CD4-positive, alpha-beta T cell treated with Interleukin-4 for 4 hours (primary cell): ENCODE data around the gene HECTD2.
"Not testable (repeated sequence)": the region's sequence is repeated elsewhere in the genome, so short reads cannot be mapped to it uniquely, and the experiment has no call there.

Experiments used
- DNase-seq: peaks from one replicate; pipeline ENCODE4 v3.0.0-alpha.2; 2020

Gene HECTD2

DNA sequence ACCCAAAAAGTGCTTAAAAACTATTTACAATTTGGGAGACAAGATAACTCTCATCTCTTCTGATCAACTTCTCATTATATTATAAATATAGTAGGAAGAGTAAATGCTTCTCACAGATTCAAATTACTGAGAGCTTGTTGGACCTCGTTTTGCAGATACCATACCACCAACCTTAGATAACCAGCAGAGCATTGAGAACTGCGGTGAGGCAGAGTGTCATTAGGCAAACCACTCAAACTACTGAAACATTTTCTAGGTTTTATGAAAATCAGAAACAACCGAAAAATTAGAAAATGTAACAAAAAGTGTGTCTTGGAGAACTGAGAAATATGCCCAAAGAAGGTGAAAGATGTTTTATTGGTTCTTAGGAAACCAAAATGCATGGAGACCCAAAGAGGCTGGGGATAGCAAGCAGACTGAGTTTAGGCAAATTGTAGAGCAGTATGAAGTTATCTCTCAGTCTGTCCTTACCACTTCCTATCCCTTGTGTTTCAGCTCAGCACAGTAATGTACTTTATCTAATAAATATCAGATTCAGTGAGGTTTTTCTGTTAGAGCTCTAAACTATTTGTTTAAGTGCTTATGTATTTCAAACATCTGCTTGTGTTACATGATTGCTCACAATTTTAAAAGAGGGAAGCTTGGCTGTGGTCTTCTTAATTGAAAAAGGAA, 77.9 kb downstream of the HECTD2 start:
- no peak for DNase-seq

DNA sequence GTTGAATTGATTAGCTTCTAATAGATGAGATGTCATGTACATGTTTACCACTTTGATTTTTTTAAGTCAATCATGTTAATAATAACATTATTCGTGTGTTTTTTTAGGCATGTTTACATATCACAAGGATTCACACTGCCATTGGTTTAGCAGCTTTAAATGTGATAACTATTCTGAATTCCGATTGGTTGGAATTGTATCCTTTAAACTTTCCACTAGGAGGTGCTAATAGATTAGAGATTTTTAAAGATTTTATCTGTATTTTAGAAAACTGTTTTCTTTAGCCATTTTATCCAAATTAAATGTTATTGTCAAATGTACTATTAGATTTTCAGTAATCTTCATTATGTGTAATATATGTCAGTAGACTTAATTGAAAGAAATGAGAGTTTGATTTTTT, 83.2 kb downstream of the HECTD2 start:
- no peak for DNase-seq

DNA sequence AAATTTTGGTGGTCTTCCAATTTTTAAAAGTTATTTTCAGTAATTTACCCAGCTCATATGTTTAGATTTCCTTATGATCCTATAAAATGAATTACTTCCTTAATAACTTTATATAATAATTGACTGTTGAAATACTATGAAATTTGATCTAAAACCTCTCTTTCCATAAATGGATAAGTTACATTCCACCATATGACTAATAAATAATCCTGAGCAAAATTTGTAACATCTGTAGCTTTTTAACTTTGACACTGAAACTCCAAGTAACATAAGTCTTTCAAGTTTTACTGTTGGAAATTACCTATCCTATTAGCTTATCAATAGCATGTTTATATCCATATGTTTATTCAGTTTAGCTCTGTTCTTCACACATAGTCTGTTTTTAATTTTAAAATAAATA, 85.3 kb downstream of the HECTD2 start:
- no peak for DNase-seq

DNA sequence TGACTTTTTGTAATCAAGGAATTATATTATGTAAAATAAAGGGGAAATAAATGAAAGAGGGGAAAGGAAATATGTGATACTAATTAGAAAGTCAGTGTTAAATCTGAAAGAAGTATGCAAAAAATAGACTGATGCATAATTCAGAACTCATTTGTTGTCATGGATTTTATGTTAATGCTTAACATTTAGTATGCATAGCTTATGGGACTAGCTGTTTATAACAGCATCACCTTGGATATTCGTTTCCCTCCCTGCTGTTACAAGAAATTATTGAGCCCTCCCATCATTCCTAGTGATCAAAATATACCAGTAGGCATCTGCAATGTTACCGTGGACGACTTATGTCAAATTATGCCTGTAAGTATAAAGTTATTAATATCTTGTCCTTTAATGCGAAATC, 85.9 kb downstream of the HECTD2 start:
- no peak for DNase-seq

DNA sequence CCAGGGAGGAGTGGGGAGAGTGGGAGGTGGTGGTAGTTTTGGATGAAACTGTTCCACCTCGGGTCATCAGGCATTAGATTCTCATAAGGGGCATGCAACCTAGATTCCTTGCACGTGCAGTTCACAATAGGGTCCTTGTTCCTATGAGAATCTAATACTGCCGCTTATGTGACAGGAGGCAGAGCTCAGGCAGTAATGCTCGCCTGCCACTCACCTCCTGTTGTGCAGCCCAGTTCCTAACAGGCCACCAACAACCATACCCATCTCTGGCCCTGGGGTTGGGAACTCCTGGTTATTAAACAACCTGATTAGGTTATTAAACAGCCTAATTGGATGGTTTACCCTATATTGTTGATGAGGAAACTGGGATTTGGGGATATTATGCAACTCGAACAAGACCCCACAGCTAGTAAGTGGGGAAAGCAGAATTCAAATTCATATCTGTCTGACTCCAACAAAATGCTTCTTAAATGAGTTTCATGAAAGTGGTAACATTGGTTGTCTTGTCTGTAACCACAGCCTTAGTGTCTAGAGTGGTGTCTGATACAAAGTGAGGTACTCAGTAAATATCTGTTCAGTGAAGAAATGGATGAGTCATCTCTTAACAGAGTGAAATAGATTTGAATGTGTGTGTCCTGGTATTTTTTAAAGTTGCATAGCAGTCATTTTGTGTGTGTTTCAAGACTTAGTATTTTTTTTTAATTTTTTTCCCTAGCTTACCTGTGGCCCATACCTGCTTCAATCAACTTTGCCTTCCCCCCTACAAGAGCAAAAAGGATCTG, 101.6 kb downstream of the HECTD2 start:
- no peak for DNase-seq

DNA sequence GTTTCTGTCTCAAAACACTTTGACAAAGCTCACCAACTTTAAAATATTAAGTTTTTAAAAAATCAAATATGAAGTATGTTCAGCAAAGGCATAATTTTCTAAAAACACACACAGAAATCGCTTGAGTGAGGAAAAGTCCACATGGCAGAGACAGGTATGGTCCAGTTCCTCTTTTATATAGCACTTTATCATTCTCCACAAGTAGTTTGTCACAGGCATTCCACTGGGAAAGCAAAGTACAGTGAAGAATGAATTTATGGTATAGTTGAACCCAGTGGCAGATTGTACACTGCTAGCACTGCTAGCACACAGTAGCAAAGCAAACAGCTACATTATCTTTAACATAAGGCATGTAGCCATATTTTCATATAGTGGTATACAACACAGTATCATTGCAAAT, 102.3 kb downstream of the HECTD2 start:
- DNase-seq: no peak

DNA sequence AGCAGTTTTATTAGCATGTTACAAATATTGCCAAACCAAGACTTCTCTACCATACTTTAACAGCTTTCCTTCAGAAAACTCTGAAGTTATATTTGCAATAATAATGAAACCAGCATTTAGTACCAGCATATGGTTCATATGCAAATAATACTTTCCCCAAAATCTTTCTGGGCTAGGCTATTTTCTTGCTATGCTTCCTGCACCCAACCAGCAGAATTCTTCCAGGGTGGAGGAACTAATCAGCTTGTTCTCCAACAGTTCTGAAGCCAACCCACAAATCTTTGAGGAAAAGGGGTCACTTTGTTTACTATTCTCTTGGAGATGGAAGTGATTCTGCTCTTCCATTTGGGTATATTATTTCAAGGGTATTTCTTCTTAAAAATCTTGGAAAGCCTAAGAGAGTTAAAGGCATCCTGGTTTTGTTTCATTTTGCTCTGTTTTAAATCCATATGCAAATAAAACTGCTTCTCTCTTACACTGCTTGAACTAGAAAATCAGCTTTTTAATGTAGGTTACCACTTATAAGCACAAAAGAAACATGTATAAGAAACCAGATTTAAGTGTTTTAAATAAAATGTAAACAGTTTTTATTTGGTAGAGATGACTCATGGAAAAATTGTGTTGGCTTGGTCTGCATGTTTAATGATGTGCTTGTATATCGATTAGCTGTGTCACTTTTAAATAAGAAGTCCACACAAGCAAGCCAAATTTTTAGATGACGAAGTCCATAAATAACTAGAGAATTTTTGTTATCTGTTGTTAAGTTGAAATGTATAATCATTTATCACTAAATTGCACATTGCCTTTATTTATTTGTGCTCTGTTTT, 103.7 kb downstream of the HECTD2 start:
- DNase-seq: no peak

DNA sequence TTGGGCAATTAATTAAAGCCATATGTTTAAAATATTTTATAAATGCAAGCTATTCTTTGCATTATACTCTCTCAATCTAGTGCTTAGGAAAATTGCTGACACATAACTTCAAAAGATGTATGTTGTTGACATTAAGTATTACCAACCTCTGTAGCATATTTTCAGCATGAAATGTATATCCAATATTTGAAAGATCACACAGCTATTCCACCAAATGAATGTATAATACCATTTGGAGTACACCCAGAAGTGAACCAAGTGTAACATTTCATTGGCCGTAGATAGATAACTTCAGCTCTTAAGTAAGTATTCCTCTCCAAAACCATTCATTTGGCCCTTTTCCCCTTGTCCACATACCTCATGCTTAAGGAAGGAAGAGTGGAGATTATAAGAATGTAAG, 104.6 kb downstream of the HECTD2 start:
- DNase-seq: no peak

DNA sequence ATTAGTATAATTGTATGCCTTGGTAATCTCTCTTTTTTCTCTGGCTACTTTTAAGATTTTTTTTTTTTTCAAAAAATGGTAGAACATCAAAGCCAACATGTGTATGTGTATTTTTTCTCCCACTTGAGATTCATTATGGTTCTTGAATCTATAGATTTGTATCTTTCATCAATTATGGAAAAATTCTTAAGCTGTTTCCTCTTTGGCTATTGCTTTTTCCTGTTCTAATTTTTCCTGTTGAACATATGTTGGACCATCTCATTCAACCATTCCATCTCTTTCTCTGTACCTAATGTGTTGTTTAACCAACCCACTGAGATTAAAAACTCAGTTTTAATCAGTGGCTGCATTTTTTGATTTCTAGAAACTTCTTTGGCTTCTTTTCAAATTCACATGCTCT, 107.2 kb downstream of the HECTD2 start:
- no peak for DNase-seq

DNA sequence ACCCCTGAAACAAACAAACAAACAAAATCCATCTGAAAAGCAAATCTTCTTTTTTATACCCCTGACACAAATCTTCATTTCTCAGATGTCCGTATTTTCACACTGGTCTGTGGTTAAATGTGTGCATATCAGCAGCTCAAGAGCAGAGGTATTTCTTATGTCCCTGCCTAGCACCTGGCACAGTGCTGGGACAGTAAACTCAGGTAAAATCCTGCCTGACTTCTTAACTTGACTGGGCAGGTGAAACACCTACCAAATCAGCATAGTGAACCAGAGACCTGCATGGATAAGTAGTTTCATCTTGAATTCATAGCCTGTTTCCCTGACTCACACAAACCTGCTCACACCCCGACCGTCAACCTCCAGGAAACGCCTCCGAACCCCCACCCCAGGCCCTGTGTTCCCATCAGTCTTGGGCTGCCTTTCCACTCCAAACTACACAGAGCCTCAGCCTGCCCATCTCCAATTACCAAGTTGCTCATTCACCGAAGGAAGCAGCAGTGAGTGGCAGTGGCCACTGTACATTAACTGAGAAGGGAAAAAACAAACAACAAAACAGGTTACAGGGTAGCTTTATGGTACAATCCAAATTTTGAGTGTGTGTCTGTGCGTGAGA, 109.9 kb downstream of the HECTD2 start:
- no peak for DNase-seq

DNA sequence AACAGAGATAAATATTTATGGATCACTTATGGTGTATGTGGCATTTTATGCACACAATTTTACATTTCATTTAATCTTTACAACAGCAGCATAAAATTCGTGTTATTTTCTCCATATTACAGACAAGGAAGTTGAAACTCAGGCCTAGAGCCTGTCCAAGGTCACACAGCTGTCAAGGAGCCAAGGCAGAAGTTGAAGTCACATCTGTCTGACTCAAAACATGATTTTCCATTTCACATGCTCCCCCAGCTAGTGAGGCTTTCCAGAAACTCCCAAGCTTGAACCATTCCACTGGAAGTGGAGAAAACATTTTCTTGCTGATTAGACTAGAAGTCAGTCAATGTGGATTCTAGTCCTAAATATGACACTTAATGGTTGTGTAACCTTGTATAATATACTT, 110.5 kb downstream of the HECTD2 start:
- no peak for DNase-seq

DNA sequence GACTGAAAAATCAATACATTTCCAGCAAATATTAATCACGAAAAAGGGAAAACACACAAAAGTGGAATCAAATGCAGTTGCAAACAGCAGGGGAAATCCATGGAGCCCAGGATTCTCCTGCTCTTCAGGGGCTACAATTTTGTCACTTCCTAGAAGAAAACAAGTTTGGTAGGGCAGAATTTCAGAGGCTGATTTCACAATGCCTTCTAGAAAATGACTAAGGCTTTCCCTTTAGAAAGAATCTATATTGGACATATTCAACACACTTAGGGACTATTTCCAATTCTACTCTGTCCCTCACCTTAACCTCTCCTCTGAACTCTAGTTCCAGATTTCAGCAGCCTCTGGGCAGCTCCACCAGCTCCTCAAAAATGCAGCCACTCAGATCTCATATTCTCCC, 111.3 kb downstream of the HECTD2 start:
- no peak for DNase-seq

DNA sequence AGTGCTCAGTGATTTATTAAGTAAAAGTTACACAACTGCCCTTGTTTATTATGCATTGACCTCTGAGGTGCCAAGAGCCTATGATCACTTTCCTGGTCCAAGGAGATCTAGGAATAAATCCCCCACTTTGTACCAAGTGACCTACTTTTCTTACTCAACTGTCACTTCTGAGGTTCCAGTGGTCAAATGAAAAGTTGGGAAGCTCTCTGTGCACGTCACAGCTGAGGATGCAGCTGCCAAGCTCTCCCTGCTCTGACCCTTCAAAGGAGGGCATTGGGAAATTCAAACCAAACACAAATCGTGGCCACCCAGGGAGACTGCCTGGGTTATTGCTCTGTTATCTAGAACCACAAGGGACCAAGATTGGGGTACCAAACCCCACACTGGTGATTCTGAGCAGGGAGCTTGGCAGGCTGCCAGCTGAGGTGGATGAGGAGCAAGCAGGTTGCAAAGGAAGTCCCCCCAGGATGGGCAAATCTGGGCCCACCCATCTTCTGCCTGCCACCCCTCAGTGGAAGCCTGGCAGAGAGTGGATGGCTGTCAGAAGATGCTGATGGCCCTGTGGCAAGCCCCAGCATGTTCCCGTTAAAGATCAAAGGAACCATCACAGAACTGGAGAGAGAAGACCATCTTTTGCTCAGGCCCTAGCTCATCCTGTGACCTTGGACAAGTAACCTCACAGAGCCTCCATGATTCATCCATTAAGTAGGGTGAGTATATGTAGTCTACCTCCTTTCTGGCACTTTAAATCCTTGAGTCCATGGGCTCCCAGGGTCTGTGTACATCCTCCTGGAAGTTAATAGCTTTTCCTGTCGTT, 116.0 kb downstream of the HECTD2 start:
- no peak for DNase-seq

DNA sequence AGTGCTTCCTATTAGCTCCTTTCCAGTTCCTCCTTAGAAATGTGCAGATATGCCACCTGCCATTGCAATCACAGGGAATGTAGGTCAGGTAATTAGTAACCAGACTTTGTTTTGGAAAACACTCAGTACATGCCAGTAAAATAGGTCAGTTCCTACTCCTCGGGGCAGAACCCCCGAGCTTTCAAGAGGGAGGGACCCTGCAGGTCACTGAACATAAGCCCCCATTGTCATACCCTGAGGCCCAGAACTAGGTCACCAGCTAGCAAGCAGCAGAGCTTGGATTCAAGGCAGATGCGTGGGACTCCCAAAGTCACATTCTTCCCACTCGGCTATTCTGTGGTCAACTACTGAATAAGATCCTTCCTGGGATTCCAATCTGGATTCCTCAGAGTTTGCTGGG, 117.9 kb downstream of the HECTD2 start:
- DNase-seq: no peak

DNA sequence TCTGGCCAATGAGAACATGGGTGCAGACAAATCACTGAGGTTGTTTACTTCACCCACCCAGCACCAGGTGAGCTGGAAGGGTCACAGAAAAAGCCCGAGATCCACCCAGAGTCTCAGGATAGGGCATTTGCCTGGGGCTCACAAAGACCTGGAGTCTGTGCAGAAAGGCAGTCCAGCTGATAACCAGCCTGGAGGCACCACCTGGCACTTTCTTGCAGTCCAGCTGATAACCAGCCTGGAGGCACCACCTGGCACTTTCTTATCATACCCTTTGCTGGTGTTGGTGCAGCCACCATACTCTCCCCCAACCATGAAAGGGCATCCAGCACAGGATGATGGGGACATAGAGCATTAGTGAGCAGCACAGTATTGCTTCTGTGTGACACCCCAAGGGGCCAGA, 118.6 kb downstream of the HECTD2 start:
- DNase-seq: no peak

DNA sequence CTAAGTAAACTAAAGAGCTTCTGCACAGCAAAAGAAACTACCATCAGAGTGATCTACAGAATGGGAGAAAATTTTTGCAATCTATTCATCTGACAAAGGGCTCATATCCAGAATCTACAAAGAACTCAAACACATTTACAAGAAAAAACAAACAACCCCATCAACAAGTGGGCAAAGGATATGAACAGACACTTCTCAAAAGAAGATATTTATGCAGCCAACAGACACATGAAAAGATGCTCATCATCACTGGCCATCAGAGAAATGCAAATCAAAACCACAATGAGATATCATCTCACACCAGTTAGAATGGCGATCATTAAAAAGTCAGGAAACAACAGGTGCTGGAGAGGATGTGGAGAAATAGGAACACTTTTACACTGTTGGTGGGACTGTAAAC, 124.6 kb downstream of the HECTD2 start:
- not testable (repeated sequence) for DNase-seq

DNA sequence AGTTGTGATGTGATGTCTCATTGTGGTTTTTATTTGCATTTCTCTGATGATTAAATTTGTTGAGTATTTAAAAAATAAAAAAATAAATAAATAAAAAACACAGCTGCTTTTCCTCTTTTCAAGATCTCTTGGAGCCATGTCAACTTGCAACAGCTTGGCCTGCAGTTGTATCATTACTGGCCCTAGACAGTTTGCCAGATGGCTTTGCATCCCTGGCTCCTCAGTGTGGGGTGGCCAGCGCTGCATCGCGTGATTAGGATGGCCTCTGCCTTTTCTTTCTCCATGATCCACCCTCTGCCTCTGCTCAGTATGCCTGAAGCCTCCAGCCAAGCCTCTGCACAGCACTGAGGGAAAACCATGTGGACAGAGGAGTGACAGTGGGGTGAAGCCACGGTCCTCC, 126.0 kb downstream of the HECTD2 start:
- no peak for DNase-seq

DNA sequence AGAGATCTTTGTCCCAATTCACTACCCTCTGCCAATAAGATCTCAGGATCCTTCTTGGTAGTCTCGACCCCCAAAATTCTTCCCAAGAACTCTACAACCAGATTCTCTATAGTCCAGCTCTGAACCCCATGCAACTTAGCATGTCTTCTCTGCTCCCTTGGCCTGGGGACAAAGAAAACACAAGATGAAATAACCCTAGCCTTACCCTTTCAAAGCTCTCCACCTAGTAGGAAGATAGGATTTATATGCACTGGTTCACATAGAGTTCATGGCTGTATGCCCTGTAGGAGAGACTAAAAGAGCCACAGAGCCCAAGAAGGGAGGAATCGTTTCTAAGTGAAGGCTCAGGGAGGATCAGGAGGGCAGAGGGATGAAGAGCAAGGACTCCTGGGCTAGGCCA, 126.6 kb downstream of the HECTD2 start:
- no peak for DNase-seq

DNA sequence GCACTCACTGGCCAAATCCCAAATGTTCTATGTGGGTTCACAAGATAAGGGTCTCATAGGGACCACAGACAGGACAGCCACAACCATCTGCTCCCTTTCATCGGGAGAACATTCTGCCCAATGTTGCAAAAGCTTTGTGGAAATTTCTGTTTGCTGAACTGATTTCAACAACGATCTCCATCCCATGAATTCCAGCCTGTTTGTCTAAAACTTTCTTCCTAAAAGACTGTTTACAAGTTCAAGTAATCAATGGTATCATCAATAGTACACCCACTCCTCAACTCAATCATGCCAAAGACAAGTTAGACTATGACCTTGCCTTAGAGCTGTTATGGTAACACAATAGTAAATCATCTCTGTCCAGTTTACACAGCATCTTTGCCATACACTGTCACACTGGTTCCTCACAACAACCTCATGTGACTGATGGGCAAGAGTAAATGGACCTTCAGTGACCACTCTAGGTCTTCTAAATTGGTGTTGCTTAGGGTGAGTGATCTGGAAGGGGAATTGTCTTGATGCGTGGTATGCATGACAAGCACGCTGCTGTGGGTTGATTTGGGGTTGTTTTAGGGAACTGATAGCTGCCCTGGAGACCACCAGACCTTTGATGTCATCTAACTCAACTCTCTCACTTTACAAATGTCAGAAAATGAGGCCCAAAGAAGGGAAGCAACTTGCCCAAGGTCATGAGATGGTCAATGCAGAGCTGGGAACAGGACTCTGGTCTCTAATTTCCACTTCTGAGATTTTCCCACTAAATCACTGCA, 127.7 kb downstream of the HECTD2 start:
- DNase-seq: no peak

DNA sequence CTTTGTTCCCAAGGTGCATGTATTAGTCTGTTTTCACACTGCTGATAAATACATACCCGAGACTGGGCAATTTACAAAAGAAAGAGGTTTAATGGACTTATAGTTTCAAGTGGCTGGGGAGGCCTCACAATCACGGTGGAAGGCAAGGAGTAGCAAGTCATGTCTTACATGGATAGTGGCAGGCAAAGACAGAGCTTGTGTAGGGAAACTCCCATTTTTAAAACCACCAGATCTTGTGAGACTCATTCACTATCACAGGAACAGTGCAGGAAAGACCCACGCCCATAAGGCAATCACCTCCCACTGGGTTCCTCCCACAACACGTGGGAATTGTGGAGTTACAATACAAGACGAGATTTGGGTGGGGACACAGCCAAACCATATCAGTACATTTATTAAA, 129.8 kb downstream of the HECTD2 start:
- no peak for DNase-seq

DNA sequence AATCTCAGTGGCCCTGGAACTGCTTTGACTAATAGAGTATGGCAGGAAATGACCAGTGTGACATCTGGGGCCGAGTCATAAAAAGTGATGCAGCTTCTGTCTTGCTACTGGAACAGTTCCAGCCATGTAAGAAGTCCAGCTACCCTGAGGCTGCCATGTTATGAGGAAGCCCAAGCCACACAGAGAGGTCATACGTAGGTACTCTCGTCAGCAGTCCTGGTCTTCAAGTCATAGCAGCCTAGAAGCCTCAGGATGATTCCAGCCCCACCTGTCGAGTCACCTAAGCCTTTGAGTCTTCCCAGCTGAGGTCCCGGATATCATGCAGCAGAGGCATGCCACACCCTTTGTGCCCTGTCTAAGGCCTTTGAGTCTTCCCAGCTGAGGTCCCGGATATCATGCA, 130.6 kb downstream of the HECTD2 start:
- DNase-seq: no peak

DNA sequence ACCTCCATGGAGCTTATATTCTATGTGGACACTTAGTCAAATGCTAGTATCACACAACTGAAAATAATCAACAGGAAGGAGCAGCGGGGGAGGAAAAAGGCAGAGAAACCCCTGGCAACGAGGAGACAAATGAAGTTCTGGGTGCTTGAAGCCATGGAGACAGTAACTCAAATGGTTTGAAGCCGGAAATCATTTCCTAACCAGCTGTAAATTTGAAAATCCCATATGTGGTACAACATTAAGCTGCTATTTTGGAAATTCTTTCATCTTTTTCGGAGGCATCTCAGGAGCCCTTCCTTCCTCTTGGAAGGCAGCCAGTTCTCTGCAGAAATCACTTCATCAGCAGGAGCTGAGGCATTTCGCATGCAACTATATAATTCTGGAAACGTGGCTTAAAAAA, 131.3 kb downstream of the HECTD2 start:
- no peak for DNase-seq
